GM12878 (cell line): Measurements from ENCODE around the gene REG1A. TPM values are rescaled to one million over a fixed set of nuclear protein-coding genes. Genes with fewer than 3 reads are reported as not detected.

ENCODE experiments used
- ATAC-seq: fragments of 200-7000 bp; cut with Tn5 transposase; 3 replicates; pipeline ENCODE4 v1.9.1; 2020; ENCODE audit warnings: mild to moderate bottlenecking, moderate library complexity
- BruUV-seq: library from RNA; stranded (reverse); fragments of 400-500 nt; replicated peaks from 2 replicates; lab custom pipeline; 2021; lab: Mats Ljungman, UMichigan
- CTCF ChIA-PET: fragments of 300-600 bp; sonication (Branson Sonifier 250); formaldehyde crosslinking; extraction: SDS; loops from one replicate; lab custom pipeline; 2021; ENCODE audit warnings: inconsistent platforms; lab: Yijun Ruan, JAX
- POLR2A ChIA-PET: fragments of 350-600 bp; formaldehyde crosslinking; extraction: SDS; loops from one replicate; lab custom pipeline; 2021; ENCODE audit warnings: inconsistent platforms; lab: Charles Lee
- RAD21 ChIA-PET: fragments of 300-600 bp; sonication (Branson Sonifier 250); formaldehyde crosslinking; loops from one replicate; lab custom pipeline; 2023; ENCODE audit warnings: antibody characterized with exemption; ENCODE audit not compliant: unreplicated experiment; lab: Charles Lee
- SMC1A ChIA-PET: fragments of 300-600 bp; sonication (Branson Sonifier 250); formaldehyde crosslinking; loops from one replicate; lab custom pipeline; 2023; ENCODE audit not compliant: unreplicated experiment, uncharacterized antibody; lab: Charles Lee
- DNase-seq: peaks from one replicate; pipeline ENCODE4 v3.0.0-alpha.2; 2011; ENCODE audit warnings: low read depth, low spot score
- FAIRE-seq: peaks from 3 replicates; lab custom pipeline; 2011; peaks lifted over from hg19 to GRCh38; lab: Jason Lieb, UNC
- H2AFZ ChIP-seq: 2 replicates; pipeline ENCODE4 v1.6.0; 2011; ENCODE audit warnings: low read depth, low read length, control low read depth; ENCODE audit not compliant: control insufficient read depth
- H3K27ac ChIP-seq: 2 replicates; pipeline ENCODE4 v1.5.1; 2011; ENCODE audit warnings: control low read depth; ENCODE audit not compliant: control insufficient read depth, insufficient read depth
- H3K27me3 ChIP-seq, 2 experiments: replicated peaks in 1 of 2; 2 replicates each; pipeline versions ENCODE4 v1.6.0 to v1.6.1; 2011; ENCODE audit warnings: low read length in 1 of 2; ENCODE audit not compliant: control insufficient read depth in 2 of 2, insufficient read depth in 2 of 2
- H3K36me3 ChIP-seq, 2 experiments: 2 replicates each; pipeline ENCODE4 v1.5.1; 2011; ENCODE audit warnings: low read length in 1 of 2; ENCODE audit not compliant: control insufficient read depth in 2 of 2, insufficient read depth in 2 of 2
- H3K4me1 ChIP-seq: 2 replicates; pipeline ENCODE4 v1.6.1; 2011; ENCODE audit warnings: mild to moderate bottlenecking, low read length, moderate library complexity, mixed read lengths; ENCODE audit not compliant: control insufficient read depth, insufficient read depth
- H3K4me2 ChIP-seq: 2 replicates; pipeline ENCODE4 v1.6.0; 2011; ENCODE audit warnings: control low read depth; ENCODE audit not compliant: control insufficient read depth, insufficient read depth
- H3K4me3 ChIP-seq: fragments of 200-600 bp; sonication (generic); 2 replicates; pipeline ENCODE4 v1.5.1; 2016
- H3K79me2 ChIP-seq: 2 replicates; pipeline ENCODE4 v1.6.0; 2011; ENCODE audit warnings: low read length; ENCODE audit not compliant: control insufficient read depth, insufficient read depth
- H3K9ac ChIP-seq: 2 replicates; pipeline ENCODE4 v1.8.0; 2011; ENCODE audit warnings: low read length, control low read depth, mixed read lengths; ENCODE audit not compliant: control insufficient read depth, insufficient read depth
- H3K9me3 ChIP-seq: replicated peaks from 3 replicates; pipeline ENCODE4 v1.5.1; 2011; ENCODE audit warnings: mild to moderate bottlenecking, low read length; ENCODE audit not compliant: control insufficient read depth, insufficient read depth
- H4K20me1 ChIP-seq: 2 replicates; pipeline ENCODE4 v1.6.0; 2011; ENCODE audit not compliant: control insufficient read depth, insufficient read depth
- ATF7 ChIP-seq: fragments of 450-650 bp; IDR thresholded peaks from 2 replicates; pipeline ENCODE4 v1.6.1; 2016; ENCODE audit warnings: low read depth, mild to moderate bottlenecking
- DPF2 ChIP-seq: fragments of 450-650 bp; IDR thresholded peaks from 2 replicates; pipeline ENCODE4 v1.6.1; 2017; ENCODE audit warnings: mild to moderate bottlenecking
- ESRRA ChIP-seq: IDR thresholded peaks from 2 replicates; pipeline ENCODE4 v1.6.1; 2012; ENCODE audit warnings: mild to moderate bottlenecking, low read length, improper control_type of control experiment
- GATAD2B ChIP-seq: fragments of 450-650 bp; conservative IDR thresholded peaks from 2 replicates; pipeline ENCODE4 v1.6.1; 2017; ENCODE audit warnings: low read depth, mild to moderate bottlenecking, moderate library complexity
- HDGF ChIP-seq: fragments of 450-650 bp; IDR thresholded peaks from 2 replicates; pipeline ENCODE4 v1.6.1; 2016; ENCODE audit warnings: antibody characterized with exemption
- IRF4 ChIP-seq: IDR thresholded peaks from 2 replicates; pipeline ENCODE4 v1.6.1; 2011; ENCODE audit warnings: low read depth, low read length
- MXI1 ChIP-seq: fragments of 150-350 bp; IDR thresholded peaks from 2 replicates; pipeline ENCODE4 v1.6.1; 2011; ENCODE audit warnings: low read depth, mild to moderate bottlenecking, inconsistent platforms, low read length, improper control_type of control experiment
- NFYA ChIP-seq: IDR thresholded peaks from 2 replicates; pipeline ENCODE4 v1.6.1; 2011; ENCODE audit warnings: low read depth, mild to moderate bottlenecking, low read length, improper control_type of control experiment, borderline replicate concordance
- NR2C1 ChIP-seq: fragments of 450-650 bp; IDR thresholded peaks from 2 replicates; pipeline ENCODE4 v1.6.1; 2017; ENCODE audit warnings: antibody characterized with exemption, mild to moderate bottlenecking, moderate library complexity
- POLR2A ChIP-seq: IDR thresholded peaks from 2 replicates; pipeline ENCODE4 v1.6.1; 2011; ENCODE audit warnings: low read depth, mild to moderate bottlenecking, low read length
- POLR2AphosphoS2 ChIP-seq: IDR thresholded peaks from 2 replicates; pipeline ENCODE4 v1.6.1; 2011; ENCODE audit warnings: low read depth, mild to moderate bottlenecking, low read length, improper control_type of control experiment, moderate library complexity
- POLR2AphosphoS5 ChIP-seq: IDR thresholded peaks from 2 replicates; pipeline ENCODE4 v1.6.1; 2011; ENCODE audit warnings: mild to moderate bottlenecking, low read length, inconsistent platforms
- RCOR1 ChIP-seq: conservative IDR thresholded peaks from 2 replicates; pipeline ENCODE4 v1.6.1; 2012; ENCODE audit warnings: low read depth, low read length, improper control_type of control experiment
- SP1 ChIP-seq: IDR thresholded peaks from one replicate; pipeline ENCODE4 v1.6.1; 2011; ENCODE audit warnings: low read depth, low read length
- TCF3 ChIP-seq: IDR thresholded peaks from 2 replicates; pipeline ENCODE4 v1.6.1; 2012; ENCODE audit warnings: low read depth, mild to moderate bottlenecking, low read length, borderline replicate concordance; ENCODE audit not compliant: insufficient read depth
- TCF7 ChIP-seq: IDR thresholded peaks from 2 replicates; pipeline ENCODE4 v1.6.1; 2014; ENCODE audit warnings: antibody characterized with exemption, borderline replicate concordance
- ZNF24 ChIP-seq: fragments of 450-650 bp; IDR thresholded peaks from 2 replicates; pipeline ENCODE4 v1.6.1; 2017; ENCODE audit warnings: antibody characterized with exemption, mild to moderate bottlenecking
- WGBS: methylation state at CpG from one replicate; pipeline ENCODE4 v1.1.6; 2016; ENCODE audit warnings: low lambda C conversion rate; ENCODE audit not compliant: insufficient replicate concordance, insufficient coverage; ENCODE audit errors: missing lambda C conversion rate; 5-methylcytosine and 5-hydroxymethylcytosine counted together
- in situ Hi-C: fragments of 300-500 bp; cut with MboI; formaldehyde crosslinking; loops from 9 replicates; pipeline ENCODE4 v1.14.3; 2018; ENCODE audit warnings: mixed read lengths
- intact Hi-C: fragments of 100-400 bp; cut with micrococcal nuclease; formaldehyde crosslinking; loops from one replicate; pipeline ENCODE4 v1.14.2; 2022; ENCODE audit not compliant: unreplicated experiment
- polyA plus RNA-seq, 11 experiments: library from polyadenylated mRNA; depleted of rRNA in 4 of 11; unstranded in 6 of 11; stranded (reverse) in 5 of 11; fragments of >200 nt; fragmentation: Nextera tagmentation in 4 of 11; fragmentation: Illumina TruSeq in 1 of 11; extraction: Ambion mirVana in 4 of 11; extraction: Trizol in 1 of 11; gene quantifications; 1 replicate in 1 of 11; 2 replicates in 10 of 11; pipeline versions ENCODE4 v1.2.1 to v1.2.3, GENCODE V29; 2011 to 2016; ENCODE audit warnings: inconsistent platforms in 2 of 11, missing spikeins in 2 of 11, low read depth in 1 of 11
- total RNA-seq, 4 experiments: library from RNA; depleted of rRNA in 3 of 4; stranded (reverse); fragments of >200 nt in 3 of 4; fragmentation: Illumina TruSeq in 1 of 4; extraction: Trizol in 1 of 4; gene quantifications; 2 replicates each; pipeline versions ENCODE4 v1.2.1 to v1.2.3, GENCODE V29; 2013 to 2021
- TF ChIP-seq, protein P1 (sequence below): fragments of 450-650 bp; IDR thresholded peaks from 2 replicates; pipeline ENCODE4 v1.6.1; 2017; ENCODE audit warnings: mild to moderate bottlenecking, moderate library complexity
- TF ChIP-seq, protein P2 (sequence below): IDR thresholded peaks from 2 replicates; pipeline ENCODE4 v1.6.1; 2012; ENCODE audit warnings: low read depth, low read length, improper control_type of control experiment
- TF ChIP-seq, protein P3 (sequence below): IDR thresholded peaks from 2 replicates; pipeline ENCODE4 v1.6.1; 2011; ENCODE audit warnings: mild to moderate bottlenecking, low read depth, low read length, moderate library complexity; ENCODE audit not compliant: insufficient replicate concordance

The REG1A gene
- total and polyA plus RNA-seq, 10 of the 15 experiments (the other 5 are each of a cell fraction or from before 2014, with no cell fraction given): 4.5 TPM; not detected in 9

DNA sequence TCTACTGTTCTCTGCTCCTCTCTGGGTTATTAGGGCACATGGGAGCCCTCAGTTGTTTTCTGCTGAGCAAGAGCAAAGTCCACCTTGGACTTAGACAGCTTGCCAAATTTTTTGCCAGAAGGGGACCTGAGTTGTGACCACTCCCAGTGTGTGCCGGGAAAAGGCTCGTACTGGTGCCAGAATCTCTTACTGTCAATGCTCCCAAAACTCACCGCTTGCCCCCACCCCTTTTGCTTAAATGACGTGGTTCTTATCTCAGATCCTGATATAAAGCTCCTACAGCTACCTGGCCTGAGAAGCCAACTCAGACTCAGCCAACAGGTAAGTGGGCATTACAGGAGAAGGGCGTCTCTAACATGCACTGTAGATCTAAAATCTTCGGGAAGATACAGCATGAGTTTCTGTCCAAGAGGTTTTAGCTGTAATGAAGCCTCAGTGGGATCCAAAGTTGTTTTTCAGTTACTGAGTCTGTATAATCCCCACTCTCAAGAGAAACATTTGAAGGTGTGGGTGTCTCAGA, at the start of gene REG1A (continued):
- TF ChIP-seq, protein P1, sequence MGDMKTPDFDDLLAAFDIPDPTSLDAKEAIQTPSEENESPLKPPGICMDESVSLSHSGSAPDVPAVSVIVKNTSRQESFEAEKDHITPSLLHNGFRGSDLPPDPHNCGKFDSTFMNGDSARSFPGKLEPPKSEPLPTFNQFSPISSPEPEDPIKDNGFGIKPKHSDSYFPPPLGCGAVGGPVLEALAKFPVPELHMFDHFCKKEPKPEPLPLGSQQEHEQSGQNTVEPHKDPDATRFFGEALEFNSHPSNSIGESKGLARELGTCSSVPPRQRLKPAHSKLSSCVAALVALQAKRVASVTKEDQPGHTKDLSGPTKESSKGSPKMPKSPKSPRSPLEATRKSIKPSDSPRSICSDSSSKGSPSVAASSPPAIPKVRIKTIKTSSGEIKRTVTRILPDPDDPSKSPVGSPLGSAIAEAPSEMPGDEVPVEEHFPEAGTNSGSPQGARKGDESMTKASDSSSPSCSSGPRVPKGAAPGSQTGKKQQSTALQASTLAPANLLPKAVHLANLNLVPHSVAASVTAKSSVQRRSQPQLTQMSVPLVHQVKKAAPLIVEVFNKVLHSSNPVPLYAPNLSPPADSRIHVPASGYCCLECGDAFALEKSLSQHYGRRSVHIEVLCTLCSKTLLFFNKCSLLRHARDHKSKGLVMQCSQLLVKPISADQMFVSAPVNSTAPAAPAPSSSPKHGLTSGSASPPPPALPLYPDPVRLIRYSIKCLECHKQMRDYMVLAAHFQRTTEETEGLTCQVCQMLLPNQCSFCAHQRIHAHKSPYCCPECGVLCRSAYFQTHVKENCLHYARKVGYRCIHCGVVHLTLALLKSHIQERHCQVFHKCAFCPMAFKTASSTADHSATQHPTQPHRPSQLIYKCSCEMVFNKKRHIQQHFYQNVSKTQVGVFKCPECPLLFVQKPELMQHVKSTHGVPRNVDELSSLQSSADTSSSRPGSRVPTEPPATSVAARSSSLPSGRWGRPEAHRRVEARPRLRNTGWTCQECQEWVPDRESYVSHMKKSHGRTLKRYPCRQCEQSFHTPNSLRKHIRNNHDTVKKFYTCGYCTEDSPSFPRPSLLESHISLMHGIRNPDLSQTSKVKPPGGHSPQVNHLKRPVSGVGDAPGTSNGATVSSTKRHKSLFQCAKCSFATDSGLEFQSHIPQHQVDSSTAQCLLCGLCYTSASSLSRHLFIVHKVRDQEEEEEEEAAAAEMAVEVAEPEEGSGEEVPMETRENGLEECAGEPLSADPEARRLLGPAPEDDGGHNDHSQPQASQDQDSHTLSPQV: no peak
- TF ChIP-seq MXI1: no peak

DNA sequence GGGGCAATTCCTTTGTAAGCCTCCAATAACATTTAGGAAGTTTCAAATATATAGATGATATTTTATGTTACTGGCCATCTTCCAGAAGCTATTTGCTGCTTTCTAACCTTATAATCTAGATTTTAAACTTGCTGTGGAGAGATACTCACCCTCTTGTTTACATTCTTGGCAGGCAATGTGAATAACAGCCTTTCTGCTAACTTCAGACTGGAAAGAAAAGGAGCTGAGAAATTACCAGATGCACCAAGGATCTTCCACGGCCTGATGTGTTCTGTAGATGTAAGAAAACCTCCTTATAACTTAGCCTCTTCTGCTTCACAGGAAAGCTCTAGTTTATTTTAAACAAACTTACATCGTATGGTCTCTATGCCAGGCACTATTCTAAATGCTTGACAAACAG, 49.2 kb upstream of the REG1A start:
- WGBS: 14% methylated on average over 2 of the region's 2 CpGs
- H3K4me2 ChIP-seq: no peak overlapping the region
- H3K4me1 ChIP-seq: no peaks in the 10 kb centered on the region
- in situ Hi-C loops: no loop called here
- no peak overlapping the region for H3K9ac ChIP-seq
- H3K36me3 ChIP-seq: no peaks in the 10 kb centered on the region
- DNase-seq (no peak), ATAC-seq (no peak), FAIRE-seq (no peak)
- ChIA-PET SMC1A (no interaction called here), POLR2A (no interaction called here), RAD21 (no interaction called here), CTCF (no interaction called here)
- no peaks in the 10 kb centered on the region for H3K9me3 ChIP-seq
- no peaks in the 10 kb centered on the region for H4K20me1 ChIP-seq
- H3K27me3 ChIP-seq: no peaks in the 10 kb centered on the region
- no peaks in the 10 kb centered on the region for H3K79me2 ChIP-seq
- no peak overlapping the region for H2AFZ ChIP-seq
- intact Hi-C loops: no loop called here
- no TSS peak for BruUV-seq
- no peak overlapping the region for H3K27ac ChIP-seq
- H3K4me3 ChIP-seq: no peak overlapping the region
- TF ChIP-seq NFYA (no peak), IRF4 (no peak), ESRRA (no peak), RCOR1 (no peak), ZNF24 (no peak), ATF7 (no peak), TCF7 (no peak), DPF2 (no peak), NR2C1 (no peak), POLR2AphosphoS5 (no peak), SP1 (no peak), GATAD2B (no peak), POLR2AphosphoS2 (no peak), HDGF (no peak), TCF3 (no peak), POLR2A (no peak)
- TF ChIP-seq, protein P2, sequence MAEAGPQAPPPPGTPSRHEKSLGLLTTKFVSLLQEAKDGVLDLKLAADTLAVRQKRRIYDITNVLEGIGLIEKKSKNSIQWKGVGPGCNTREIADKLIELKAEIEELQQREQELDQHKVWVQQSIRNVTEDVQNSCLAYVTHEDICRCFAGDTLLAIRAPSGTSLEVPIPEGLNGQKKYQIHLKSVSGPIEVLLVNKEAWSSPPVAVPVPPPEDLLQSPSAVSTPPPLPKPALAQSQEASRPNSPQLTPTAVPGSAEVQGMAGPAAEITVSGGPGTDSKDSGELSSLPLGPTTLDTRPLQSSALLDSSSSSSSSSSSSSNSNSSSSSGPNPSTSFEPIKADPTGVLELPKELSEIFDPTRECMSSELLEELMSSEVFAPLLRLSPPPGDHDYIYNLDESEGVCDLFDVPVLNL: no peak
- TF ChIP-seq, protein P3, sequence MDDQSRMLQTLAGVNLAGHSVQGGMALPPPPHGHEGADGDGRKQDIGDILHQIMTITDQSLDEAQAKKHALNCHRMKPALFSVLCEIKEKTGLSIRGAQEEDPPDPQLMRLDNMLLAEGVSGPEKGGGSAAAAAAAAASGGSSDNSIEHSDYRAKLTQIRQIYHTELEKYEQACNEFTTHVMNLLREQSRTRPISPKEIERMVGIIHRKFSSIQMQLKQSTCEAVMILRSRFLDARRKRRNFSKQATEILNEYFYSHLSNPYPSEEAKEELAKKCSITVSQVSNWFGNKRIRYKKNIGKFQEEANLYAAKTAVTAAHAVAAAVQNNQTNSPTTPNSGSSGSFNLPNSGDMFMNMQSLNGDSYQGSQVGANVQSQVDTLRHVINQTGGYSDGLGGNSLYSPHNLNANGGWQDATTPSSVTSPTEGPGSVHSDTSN: no peak
